D721Med (cell line): ENCODE data around the gene VPS13D.

Source experiments
- DNase-seq: peaks from one replicate; pipeline ENCODE4 v3.0.0; 2011; ENCODE audit warnings: low spot score; ENCODE audit not compliant: insufficient read length
- FAIRE-seq: peaks from 2 replicates; lab custom pipeline; 2011; peaks lifted over from hg19 to GRCh38; lab: Jason Lieb, UNC
- CTCF ChIP-seq: IDR thresholded peaks from 2 replicates; pipeline ENCODE4 v1.5.1; 2012; ENCODE audit warnings: mild to moderate bottlenecking, control low read depth; ENCODE audit not compliant: insufficient read depth; ENCODE audit errors: missing control alignments

The VPS13D gene

GRCh38 chr1:12446593-12446992, 216.8 kb downstream of the VPS13D start:
- no peak for TF ChIP-seq CTCF
- DNase-seq (no peak), FAIRE-seq (no peak)

- TF ChIP-seq CTCF, result no peak
- FAIRE-seq (no peak), DNase-seq (no peak)
Measured at GRCh38 chr1:12447307-12447706, 217.5 kb downstream of the VPS13D start.

- no peak for TF ChIP-seq CTCF
- DNase-seq, result no peak
- no peak for FAIRE-seq
Measured at GRCh38 chr1:12447849-12448312, 218.1 kb downstream of the VPS13D start.

GRCh38 chr1:12448746-12449177, 218.9 kb downstream of the VPS13D start:
- TF ChIP-seq CTCF, result no peak
- DNase-seq (no peak), FAIRE-seq (no peak)

- no peak for FAIRE-seq
- DNase-seq, result no peak
- no peak for TF ChIP-seq CTCF
Measured at GRCh38 chr1:12450090-12450755, 220.4 kb downstream of the VPS13D start.

GRCh38 chr1:12450756-12451559, 221.1 kb downstream of the VPS13D start:
- no peak for DNase-seq
- FAIRE-seq, result no peak
- TF ChIP-seq CTCF, result no peak

GRCh38 chr1:12451560-12451900, 221.7 kb downstream of the VPS13D start:
- no peak for DNase-seq
- no peak for FAIRE-seq
- TF ChIP-seq CTCF, result no peak
